ENCODE data around the gene CFAP410. TPM values are rescaled to one million over a fixed set of nuclear protein-coding genes. Genes with fewer than 3 reads are reported as not detected.

CFAP410 gene
- total and polyA plus RNA-seq, 5 donors = 13.2 to 19.8 (median 16.8) TPM

Other genes starting within 250 kb of the CFAP410 start
- 1 to 10 TPM in 3 of 4 donors, under 1 TPM in 1; 0.94 to 8.9 (median 2.3) TPM for gene PWP2, start 232.0 kb downstream of the CFAP410 start, total RNA-seq
- 1.6 TPM for gene PWP2, start 232.0 kb downstream of the CFAP410 start, polyA plus RNA-seq
- gene GATD3, start 205.7 kb downstream of the CFAP410 start, total RNA-seq = 10 to 100 TPM in 3 of 4 donors, 1 to 10 TPM in 1; 7.0 to 83.1 (median 14.1) TPM
- gene GATD3, start 205.7 kb downstream of the CFAP410 start, polyA plus RNA-seq = 12.1 TPM
- 1 to 10 TPM in 2 of 4 donors, under 1 TPM in 2; 0.60 to 4.6 (median 1.7) TPM for gene ICOSLG, start 98.4 kb downstream of the CFAP410 start, total RNA-seq
- 0.57 TPM for gene ICOSLG, start 98.4 kb downstream of the CFAP410 start, polyA plus RNA-seq
- not detected for gene DNMT3L, start 77.5 kb downstream of the CFAP410 start, total RNA-seq
- gene DNMT3L, start 77.5 kb downstream of the CFAP410 start, polyA plus RNA-seq = not detected
- gene AIRE, start 53.5 kb downstream of the CFAP410 start, total RNA-seq = under 1 TPM in 3 of 4 donors, not detected in 1; 0.11 to 0.14 (median 0.14) TPM
- gene AIRE, start 53.5 kb downstream of the CFAP410 start, polyA plus RNA-seq = 0.05 TPM
- gene PFKL, start 39.3 kb downstream of the CFAP410 start, total RNA-seq = 10 to 100 TPM; 43.2 to 54.9 (median 49.6) TPM
- 42.8 TPM for gene PFKL, start 39.3 kb downstream of the CFAP410 start, polyA plus RNA-seq
- gene TRPM2, start 14.2 kb upstream of the CFAP410 start, total RNA-seq = 1 to 10 TPM; 1.0 to 1.7 (median 1.4) TPM
- 0.61 TPM for gene TRPM2, start 14.2 kb upstream of the CFAP410 start, polyA plus RNA-seq
- 1 to 10 TPM in 3 of 4 donors, under 1 TPM in 1; 0.89 to 1.1 (median 1.0) TPM for gene LRRC3, start 116.1 kb upstream of the CFAP410 start, total RNA-seq
- gene LRRC3, start 116.1 kb upstream of the CFAP410 start, polyA plus RNA-seq = 0.93 TPM
- not detected for gene KRTAP10-1, start 200.8 kb upstream of the CFAP410 start, total RNA-seq
- gene KRTAP10-1, start 200.8 kb upstream of the CFAP410 start, polyA plus RNA-seq = not detected
- gene KRTAP10-2, start 212.1 kb upstream of the CFAP410 start, total RNA-seq = not detected
- gene KRTAP10-2, start 212.1 kb upstream of the CFAP410 start, polyA plus RNA-seq = 0.11 TPM
- gene KRTAP10-3, start 219.4 kb upstream of the CFAP410 start, total RNA-seq = not detected
- not detected for gene KRTAP10-3, start 219.4 kb upstream of the CFAP410 start, polyA plus RNA-seq
- not detected for gene KRTAP10-4, start 234.3 kb upstream of the CFAP410 start, total RNA-seq
- not detected for gene KRTAP10-4, start 234.3 kb upstream of the CFAP410 start, polyA plus RNA-seq
- not detected for gene KRTAP10-5, start 241.2 kb upstream of the CFAP410 start, total RNA-seq
- gene KRTAP10-5, start 241.2 kb upstream of the CFAP410 start, polyA plus RNA-seq = not detected

Measured in right cardiac atrium (tissue), 5 donors.